Thymus (tissue), 11 donors: ENCODE measurements around the gene UQCRFS1. TPM values are rescaled to one million over a fixed set of nuclear protein-coding genes. Genes with fewer than 3 reads are reported as not detected.

ENCODE experiments used
- DNase-seq, 9 donors: peaks; one replicate each; pipeline ENCODE4 v3.0.0-alpha.2; 2013; ENCODE audit warnings: low spot score in 9 of 9, low read depth in 6 of 9, missing footprints in 1 of 9
- H3K27ac ChIP-seq, 2 donors: one replicate each; pipeline ENCODE4 v1.5.1; 2013; ENCODE audit warnings: control low read depth in 1 of 2, low read depth in 1 of 2, low read length in 1 of 2, mild to moderate bottlenecking in 1 of 2, moderate library complexity in 1 of 2
- H3K27me3 ChIP-seq, 2 donors: one replicate each; pipeline ENCODE4 v1.5.1; 2013; ENCODE audit warnings: low read length in 1 of 2; ENCODE audit not compliant: control insufficient read depth in 2 of 2, insufficient read depth in 1 of 2
- H3K36me3 ChIP-seq, 2 donors: one replicate each; pipeline ENCODE4 v1.5.1; 2013; ENCODE audit warnings: low read length in 1 of 2, mild to moderate bottlenecking in 1 of 2, moderate library complexity in 1 of 2; ENCODE audit not compliant: control insufficient read depth in 2 of 2, insufficient read depth in 2 of 2
- H3K4me1 ChIP-seq, 2 donors: one replicate each; pipeline ENCODE4 v1.5.1; 2013; ENCODE audit warnings: low read length in 2 of 2; ENCODE audit not compliant: control insufficient read depth in 2 of 2, insufficient read depth in 2 of 2
- H3K4me3 ChIP-seq, 2 donors: one replicate each; pipeline ENCODE4 v1.5.1; 2013; ENCODE audit warnings: low read length in 2 of 2, control low read depth in 1 of 2, mild to moderate bottlenecking in 1 of 2
- H3K9me3 ChIP-seq, 2 donors: one replicate each; pipeline ENCODE4 v1.5.1; 2013; ENCODE audit warnings: low read length in 1 of 2, mild to moderate bottlenecking in 1 of 2; ENCODE audit not compliant: control insufficient read depth in 2 of 2, insufficient read depth in 1 of 2
- WGBS: extraction: QIAGEN DNeasy Blood & Tissue Kit; methylation state at CpG from one replicate; pipeline ENCODE4 v1.1.7; 2013; 5-methylcytosine and 5-hydroxymethylcytosine counted together
- polyA plus RNA-seq: library from polyadenylated mRNA; stranded (reverse); fragments of 200-250 nt; gene quantifications from one replicate; pipeline ENCODE4 v1.2.3, GENCODE V29; 2013
- total RNA-seq: library from RNA; stranded (reverse); fragments of 120-200 nt; gene quantifications from one replicate; pipeline ENCODE4 v1.2.4, GENCODE V29; 2013
- donor health status: healthy.

UQCRFS1 gene
- total and polyA plus RNA-seq, 2 donors, result 26.8 to 36.5 TPM

DNA sequence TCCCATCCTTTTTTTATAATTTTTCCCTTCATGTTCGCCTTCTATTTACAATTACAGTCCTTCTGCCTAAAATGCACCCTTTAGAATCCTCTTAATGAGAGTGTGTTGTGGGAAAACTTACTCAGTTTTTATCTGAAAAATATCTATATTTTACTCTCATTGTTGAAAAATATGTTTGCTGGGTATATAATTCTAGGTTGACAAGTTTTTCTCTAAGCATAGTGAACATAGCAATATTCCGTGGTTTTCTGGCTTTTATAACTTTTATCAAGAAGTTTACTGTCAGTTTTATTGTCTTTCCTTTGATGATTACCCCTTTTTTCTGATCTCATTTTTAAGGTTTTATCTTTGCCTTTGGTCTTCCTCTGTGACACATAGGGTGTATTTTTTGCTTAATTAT, 57.3 kb downstream of the UQCRFS1 start:
- Histone ChIP-seq H3K27ac (no peak overlapping the region), H3K9me3 (no peaks in the 10 kb centered on the region), H3K27me3 (no peaks in the 10 kb centered on the region), H3K4me1 (no peaks in the 10 kb centered on the region), H3K36me3 (no peaks in the 10 kb centered on the region), H3K4me3 (no peak overlapping the region)
- DNase-seq, result no peak
- 94% methylated on average over 2 of the region's 2 CpGs for WGBS
